H9 (cell line): ENCODE measurements around the gene VSTM2L. TPM values are rescaled to one million over a fixed set of nuclear protein-coding genes. Genes with fewer than 3 reads are reported as not detected.
"Not testable (repeated sequence)": the region's sequence is repeated elsewhere in the genome, so short reads cannot be mapped to it uniquely, and the experiment has no call there.

Source experiments
- DNase-seq: peaks from one replicate; pipeline ENCODE4 v3.0.0-alpha.2; 2017
- H2AFZ ChIP-seq: one replicate; pipeline ENCODE4 v1.6.1; 2013; ENCODE audit warnings: mild to moderate bottlenecking, low read length, control low read depth, moderate library complexity
- H2AK5ac ChIP-seq: 2 replicates; pipeline ENCODE4 v1.6.1; 2013; ENCODE audit warnings: low read length, control low read depth, mixed read lengths; ENCODE audit not compliant: insufficient read length
- H2BK120ac ChIP-seq: one replicate; pipeline ENCODE4 v1.6.1; 2013; ENCODE audit warnings: low read depth, mild to moderate bottlenecking, low read length, control low read depth, inconsistent platforms; ENCODE audit not compliant: poor library complexity, severe bottlenecking
- H2BK12ac ChIP-seq: 2 replicates; pipeline ENCODE4 v1.6.1; 2013; ENCODE audit warnings: low read length, control low read depth, mixed read lengths, low read depth; ENCODE audit not compliant: insufficient read length
- H2BK15ac ChIP-seq: 2 replicates; pipeline ENCODE4 v1.6.1; 2013; ENCODE audit warnings: low read depth, low read length, control low read depth
- H2BK20ac ChIP-seq: one replicate; pipeline ENCODE4 v1.6.1; 2013; ENCODE audit warnings: low read depth, mild to moderate bottlenecking, low read length, control low read depth, inconsistent platforms; ENCODE audit not compliant: poor library complexity, severe bottlenecking
- H2BK5ac ChIP-seq: 2 replicates; pipeline ENCODE4 v1.6.1; 2013; ENCODE audit warnings: low read length, control low read depth, mixed read lengths; ENCODE audit not compliant: insufficient read length
- H3K14ac ChIP-seq: 2 replicates; pipeline ENCODE4 v1.6.1; 2013; ENCODE audit warnings: low read length, control low read depth; ENCODE audit not compliant: insufficient read depth
- H3K18ac ChIP-seq: 2 replicates; pipeline ENCODE4 v1.6.1; 2013; ENCODE audit warnings: low read depth, mild to moderate bottlenecking, mixed read lengths, low read length, control low read depth; ENCODE audit not compliant: insufficient read length
- H3K23ac ChIP-seq: 2 replicates; pipeline ENCODE4 v1.6.1; 2013; ENCODE audit warnings: low read length, control low read depth, mixed read lengths, low read depth; ENCODE audit not compliant: insufficient read length
- H3K23me2 ChIP-seq: 2 replicates; pipeline ENCODE4 v1.6.1; 2013; ENCODE audit warnings: low read depth, mild to moderate bottlenecking, mixed read lengths, low read length, control low read depth; ENCODE audit not compliant: insufficient read length, poor library complexity, severe bottlenecking
- H3K27ac ChIP-seq: 2 replicates; pipeline ENCODE4 v1.5.1; 2013; ENCODE audit warnings: low read length, control low read depth, mixed read lengths, low read depth; ENCODE audit not compliant: insufficient read length
- H3K27me3 ChIP-seq: 2 replicates; pipeline ENCODE4 v1.6.1; 2013; ENCODE audit warnings: low read length, control low read depth, inconsistent platforms; ENCODE audit not compliant: insufficient read depth
- H3K4ac ChIP-seq: 2 replicates; pipeline ENCODE4 v1.6.1; 2013; ENCODE audit warnings: low read depth, mild to moderate bottlenecking, control low read depth, inconsistent platforms, low read length, moderate library complexity
- H3K4me1 ChIP-seq: 2 replicates; pipeline ENCODE4 v1.6.1; 2013; ENCODE audit warnings: low read length, control low read depth, inconsistent platforms; ENCODE audit not compliant: insufficient read depth
- H3K4me2 ChIP-seq: 2 replicates; pipeline ENCODE4 v1.6.1; 2013; ENCODE audit warnings: low read length, control low read depth, mixed read lengths; ENCODE audit not compliant: insufficient read length, insufficient read depth
- H3K56ac ChIP-seq: 2 replicates; pipeline ENCODE4 v1.6.1; 2013; ENCODE audit warnings: low read depth, mild to moderate bottlenecking, mixed read lengths, low read length, control low read depth; ENCODE audit not compliant: insufficient read length
- H3K79me1 ChIP-seq: 2 replicates; pipeline ENCODE4 v1.6.1; 2013; ENCODE audit warnings: low read depth, mild to moderate bottlenecking, moderate library complexity, low read length, control low read depth, inconsistent platforms; ENCODE audit not compliant: insufficient read depth, poor library complexity, severe bottlenecking
- H3K79me2 ChIP-seq: 2 replicates; pipeline ENCODE4 v1.6.1; 2013; ENCODE audit warnings: low read length, control low read depth, inconsistent platforms; ENCODE audit not compliant: insufficient read depth
- H3K9ac ChIP-seq: 2 replicates; pipeline ENCODE4 v1.6.1; 2013; ENCODE audit warnings: low read length, control low read depth, mixed read lengths; ENCODE audit not compliant: insufficient read length; ENCODE audit errors: extremely low read depth
- H3K9me3 ChIP-seq: one replicate; pipeline ENCODE4 v1.6.1; 2013; ENCODE audit warnings: low read depth, low read length, inconsistent platforms; ENCODE audit not compliant: control insufficient read depth
- H3T11ph ChIP-seq: one replicate; pipeline ENCODE4 v1.6.1; 2013; ENCODE audit warnings: mild to moderate bottlenecking, low read length, control low read depth, inconsistent platforms
- H4K20me1 ChIP-seq: one replicate; pipeline ENCODE4 v1.6.1; 2013; ENCODE audit not compliant: control insufficient read depth, insufficient read length, insufficient read depth
- H4K5ac ChIP-seq: 2 replicates; pipeline ENCODE4 v1.6.1; 2013; ENCODE audit warnings: low read depth, mild to moderate bottlenecking, mixed read lengths, low read length, control low read depth; ENCODE audit not compliant: insufficient read length
- H4K8ac ChIP-seq: replicated peaks from 2 replicates; pipeline ENCODE4 v1.6.1; 2013; ENCODE audit warnings: low read length, control low read depth, mixed read lengths, low read depth; ENCODE audit not compliant: insufficient read length
- H4K91ac ChIP-seq: 2 replicates; pipeline ENCODE4 v1.6.1; 2013; ENCODE audit warnings: low read depth, mild to moderate bottlenecking, moderate library complexity, mixed read lengths, low read length, control low read depth; ENCODE audit not compliant: insufficient read length
- H3K27ac Mint-ChIP-seq, 3 experiments: 2 replicates in 2 of 3; 3 replicates in 1 of 3; pipeline ENCODE4 v1.8.0; 2020 to 2021; ENCODE audit warnings: mixed read lengths in 3 of 3, mild to moderate bottlenecking in 1 of 3, moderate library complexity in 1 of 3
- H3K27me3 Mint-ChIP-seq: 2 replicates; pipeline ENCODE4 v1.8.0; 2021; ENCODE audit warnings: low read depth, mild to moderate bottlenecking, moderate library complexity, mixed read lengths
- H3K36me3 Mint-ChIP-seq, 3 experiments: 2 replicates in 2 of 3; 3 replicates in 1 of 3; pipeline ENCODE4 v1.8.0; 2020 to 2021; ENCODE audit warnings: low read depth in 3 of 3, mixed read lengths in 3 of 3; ENCODE audit not compliant: insufficient read depth in 1 of 3
- H3K4me1 Mint-ChIP-seq, 2 experiments: 2 replicates each; pipeline ENCODE4 v1.8.0; 2020; ENCODE audit warnings: mixed read lengths in 2 of 2
- H3K4me3 Mint-ChIP-seq, 2 experiments: 2 replicates in 1 of 2; 3 replicates in 1 of 2; pipeline ENCODE4 v1.8.0; 2020 to 2021; ENCODE audit warnings: mild to moderate bottlenecking in 2 of 2, mixed read lengths in 2 of 2, moderate library complexity in 1 of 2
- H3K9me3 Mint-ChIP-seq, 2 experiments: 2 replicates in 1 of 2; 3 replicates in 1 of 2; pipeline ENCODE4 v1.8.0; 2020; ENCODE audit warnings: mild to moderate bottlenecking in 2 of 2, mixed read lengths in 2 of 2, moderate library complexity in 1 of 2
- CTCF ChIP-seq: fragments of 200-600 bp; sonication (generic); conservative IDR thresholded peaks from 3 replicates; pipeline ENCODE4 v1.8.0; 2021; ENCODE audit warnings: antibody characterized with exemption, mild to moderate bottlenecking
- WGBS: extraction: QIAGEN DNeasy Blood & Tissue Kit; methylation state at CpG from one replicate; pipeline ENCODE4 v1.1.7; 2013; ENCODE audit warnings: missing lambda C conversion rate, low lambda C conversion rate, mixed read lengths; ENCODE audit not compliant: insufficient read length; ENCODE audit errors: extremely low coverage; 5-methylcytosine and 5-hydroxymethylcytosine counted together
- total RNA-seq: library from RNA; stranded (reverse); gene quantifications from 2 replicates; pipeline ENCODE4 v1.2.1, GENCODE V29; 2021

Gene VSTM2L
- total RNA-seq, 1 experiment from 2014 or later = 2.1 TPM

DNA sequence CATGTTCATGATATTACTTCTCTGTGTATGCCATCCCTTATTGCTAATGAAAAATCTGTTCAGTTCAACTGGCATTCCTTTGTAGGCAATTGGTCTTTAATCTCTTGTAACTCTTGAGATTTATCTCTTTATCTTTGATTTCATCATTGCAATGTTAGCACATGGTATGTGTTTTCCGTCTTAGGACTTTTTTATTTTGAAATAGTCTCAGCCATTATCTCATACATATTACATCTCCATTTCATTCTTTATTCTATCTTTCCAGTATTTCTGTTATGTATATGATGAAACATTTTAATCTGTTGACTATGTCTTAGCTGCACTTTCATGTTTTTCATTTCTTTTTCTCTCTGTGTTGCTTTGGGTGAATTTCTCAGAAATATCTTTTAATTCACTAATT is 58.1 kb downstream of the VSTM2L start:
- Mint-ChIP-seq H3K27ac (no peak overlapping the region), H3K4me1 (peaks cover 0 to 4% of the 10 kb centered on the region in 2 experiments; a peak in 2 of 4 replicates), H3K27me3 (peaks cover 12% of the 10 kb centered on the region), H3K36me3 (no peaks in the 10 kb centered on the region), H3K9me3 (peaks cover 0 to 4% of the 10 kb centered on the region in 2 experiments; a peak in 2 of 5 replicates), H3K4me3 (no peak overlapping the region)
- H2AK5ac ChIP-seq = no peak overlapping the region
- H2BK5ac ChIP-seq = no peak overlapping the region
- no peak overlapping the region for H4K8ac ChIP-seq
- no peaks in the 10 kb centered on the region for H3K79me2 ChIP-seq
- no peak overlapping the region for H3K56ac ChIP-seq
- WGBS = no CpG with 5 or more reads among the region's 1 CpG
- no peaks in the 10 kb centered on the region for H3K4me1 ChIP-seq
- H2BK15ac ChIP-seq = no peak overlapping the region
- H4K5ac ChIP-seq = no peak overlapping the region
- no peaks in the 10 kb centered on the region for H3K23me2 ChIP-seq
- no peaks in the 10 kb centered on the region for H3K27me3 ChIP-seq
- TF ChIP-seq CTCF = no peak
- no peak overlapping the region for H2BK20ac ChIP-seq
- H3K79me1 ChIP-seq = no peaks in the 10 kb centered on the region
- H3K9me3 ChIP-seq = no peaks in the 10 kb centered on the region
- H4K20me1 ChIP-seq = no peaks in the 10 kb centered on the region
- H3T11ph ChIP-seq = no peak overlapping the region
- no peak overlapping the region for H3K23ac ChIP-seq
- no peak overlapping the region for H3K4me2 ChIP-seq
- no peak overlapping the region for H3K9ac ChIP-seq
- no peak overlapping the region for H2BK12ac ChIP-seq
- no peak overlapping the region for H3K14ac ChIP-seq
- no peak for DNase-seq
- no peak overlapping the region for H2AFZ ChIP-seq
- H3K27ac ChIP-seq = no peak overlapping the region
- H4K91ac ChIP-seq = no peak overlapping the region
- H3K4ac ChIP-seq = no peak overlapping the region
- no peak overlapping the region for H2BK120ac ChIP-seq
- H3K18ac ChIP-seq = no peak overlapping the region

- not testable (repeated sequence) for H4K20me1 ChIP-seq, H3K79me2 ChIP-seq, H3K23ac ChIP-seq, H3K4me2 ChIP-seq, H2BK12ac ChIP-seq, H3K27ac ChIP-seq, H3K23me2 ChIP-seq, H3K36me3 Mint-ChIP-seq, H3K9me3 ChIP-seq, H2BK120ac ChIP-seq, H3K4me1 ChIP-seq, H2BK20ac ChIP-seq, H3K27ac Mint-ChIP-seq, H3K4me1 Mint-ChIP-seq, H3K9ac ChIP-seq, H3K9me3 Mint-ChIP-seq, H3K56ac ChIP-seq, H2BK15ac ChIP-seq, H3K4ac ChIP-seq, DNase-seq, H2AFZ ChIP-seq, H4K8ac ChIP-seq, H3K27me3 ChIP-seq, H4K5ac ChIP-seq, H3T11ph ChIP-seq, H3K79me1 ChIP-seq, H3K18ac ChIP-seq, H3K27me3 Mint-ChIP-seq, H3K4me3 Mint-ChIP-seq, H4K91ac ChIP-seq, H3K14ac ChIP-seq, H2BK5ac ChIP-seq, H2AK5ac ChIP-seq
- WGBS = no CpG with 5 or more reads among the region's 2 CpGs
These were observed 60.6 kb downstream of the VSTM2L start for GRCh38 chr20:37963483-37963882.
